ENCODE data around the gene OXT. TPM values are rescaled to one million over a fixed set of nuclear protein-coding genes. Genes with fewer than 3 reads are reported as not detected.
"Not testable (repeated sequence)": the region's sequence is repeated elsewhere in the genome, so short reads cannot be mapped to it uniquely, and the experiment has no call there.

OXT gene
- total RNA-seq, 1 donor from 2014 or later: not detected

DNA sequence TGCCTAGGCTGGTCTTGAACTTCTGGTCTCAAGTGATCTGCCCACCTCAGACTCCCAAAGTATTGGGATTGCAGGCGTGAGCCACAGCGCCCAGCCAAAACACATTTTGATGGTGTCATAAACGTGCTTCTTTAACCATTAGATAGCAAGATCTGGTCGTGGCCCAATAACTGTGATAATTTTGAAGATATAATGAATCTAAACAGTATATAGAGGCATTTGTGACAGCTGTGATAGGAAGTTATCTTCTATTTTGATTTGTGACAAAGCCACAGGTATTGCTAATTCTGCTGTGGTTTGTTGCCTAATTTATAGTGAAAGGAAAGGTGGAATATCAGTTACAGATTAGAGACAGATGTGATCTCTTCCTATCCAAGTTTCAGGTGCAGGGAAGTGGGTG, 695 bp upstream of the OXT start:
- H3K9me3 Mint-ChIP-seq (ENCODE audit: unreplicated experiment): no peaks in the 10 kb centered on the region
- no peak overlapping the region for H3K4me3 Mint-ChIP-seq (ENCODE audit: unreplicated experiment)
- H3K36me3 Mint-ChIP-seq (ENCODE audit: unreplicated experiment): no peaks in the 10 kb centered on the region
- H3K4me1 Mint-ChIP-seq (ENCODE audit: unreplicated experiment): no peaks in the 10 kb centered on the region
- no peak overlapping the region for H3K27ac Mint-ChIP-seq (ENCODE audit: unreplicated experiment)
- no peak for DNase-seq (ENCODE audit: extremely low spot score, unreplicated experiment)
- TF ChIP-seq, protein P1, sequence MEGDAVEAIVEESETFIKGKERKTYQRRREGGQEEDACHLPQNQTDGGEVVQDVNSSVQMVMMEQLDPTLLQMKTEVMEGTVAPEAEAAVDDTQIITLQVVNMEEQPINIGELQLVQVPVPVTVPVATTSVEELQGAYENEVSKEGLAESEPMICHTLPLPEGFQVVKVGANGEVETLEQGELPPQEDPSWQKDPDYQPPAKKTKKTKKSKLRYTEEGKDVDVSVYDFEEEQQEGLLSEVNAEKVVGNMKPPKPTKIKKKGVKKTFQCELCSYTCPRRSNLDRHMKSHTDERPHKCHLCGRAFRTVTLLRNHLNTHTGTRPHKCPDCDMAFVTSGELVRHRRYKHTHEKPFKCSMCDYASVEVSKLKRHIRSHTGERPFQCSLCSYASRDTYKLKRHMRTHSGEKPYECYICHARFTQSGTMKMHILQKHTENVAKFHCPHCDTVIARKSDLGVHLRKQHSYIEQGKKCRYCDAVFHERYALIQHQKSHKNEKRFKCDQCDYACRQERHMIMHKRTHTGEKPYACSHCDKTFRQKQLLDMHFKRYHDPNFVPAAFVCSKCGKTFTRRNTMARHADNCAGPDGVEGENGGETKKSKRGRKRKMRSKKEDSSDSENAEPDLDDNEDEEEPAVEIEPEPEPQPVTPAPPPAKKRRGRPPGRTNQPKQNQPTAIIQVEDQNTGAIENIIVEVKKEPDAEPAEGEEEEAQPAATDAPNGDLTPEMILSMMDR (IDR thresholded peaks at IDR 0.05): no peak
- peaks cover 11% of the 10 kb centered on the region for H3K27me3 Mint-ChIP-seq (ENCODE audit: unreplicated experiment)

DNA sequence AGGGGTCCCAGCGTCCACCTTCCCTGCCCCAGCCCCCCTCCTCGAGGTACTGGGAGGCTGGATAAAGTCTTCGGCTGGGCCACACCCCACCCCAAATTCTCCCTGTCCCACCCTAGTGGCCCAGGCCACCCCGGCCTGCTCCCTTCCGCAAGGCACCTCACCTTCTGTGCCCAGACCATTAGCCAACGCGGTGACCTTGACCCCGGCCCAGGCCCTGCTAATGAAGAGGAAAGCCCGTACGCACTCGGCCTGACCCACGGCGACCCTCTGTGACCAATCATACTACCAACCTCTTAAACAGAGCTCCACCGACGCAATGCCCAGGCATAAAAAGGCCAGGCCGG, 182 bp upstream of the OXT start:
- peaks cover 12% of the 10 kb centered on the region for H3K27me3 Mint-ChIP-seq (ENCODE audit: unreplicated experiment)
- TF ChIP-seq, protein P1 (IDR thresholded peaks at IDR 0.05): no peak
- no peaks in the 10 kb centered on the region for H3K4me1 Mint-ChIP-seq (ENCODE audit: unreplicated experiment)
- no peak overlapping the region for H3K4me3 Mint-ChIP-seq (ENCODE audit: unreplicated experiment)
- DNase-seq (ENCODE audit: extremely low spot score, unreplicated experiment): no peak
- no peaks in the 10 kb centered on the region for H3K36me3 Mint-ChIP-seq (ENCODE audit: unreplicated experiment)
- H3K27ac Mint-ChIP-seq (ENCODE audit: unreplicated experiment): no peak overlapping the region
- no peaks in the 10 kb centered on the region for H3K9me3 Mint-ChIP-seq (ENCODE audit: unreplicated experiment)

DNA sequence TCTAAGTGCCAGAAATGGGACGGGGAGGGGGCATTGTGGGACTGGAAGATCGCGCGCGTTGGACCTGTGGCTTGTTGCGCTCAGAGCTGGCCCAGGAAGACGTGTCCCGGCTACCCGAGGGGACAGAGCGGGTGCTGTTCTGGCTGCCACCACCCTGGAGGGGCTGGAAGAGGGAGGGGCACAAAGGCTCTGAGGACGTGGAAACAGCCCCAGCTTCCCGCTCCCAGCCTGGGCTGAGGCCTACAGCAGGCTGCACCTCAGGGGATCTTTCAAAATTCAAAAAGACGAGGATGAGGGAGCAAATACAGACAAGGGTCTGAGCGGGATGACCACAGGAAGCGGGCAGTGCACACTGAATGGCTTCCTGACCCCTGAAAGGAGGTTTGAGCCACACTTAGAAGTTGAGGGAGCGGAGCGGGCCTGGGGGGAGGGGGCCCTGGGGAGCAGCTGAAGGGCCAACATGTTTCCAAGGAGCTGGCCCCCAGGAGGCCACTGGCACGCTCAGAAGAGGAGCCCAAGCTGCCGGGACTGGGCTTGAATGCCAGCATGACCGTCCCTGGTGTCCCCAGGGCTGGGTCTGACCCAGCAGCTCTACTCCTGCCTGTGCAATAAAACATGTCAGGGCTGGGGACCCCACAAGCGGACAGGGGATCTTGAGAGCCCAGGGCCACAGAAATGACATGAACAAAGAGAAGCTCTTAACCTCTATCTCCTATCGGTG, 1.3 kb downstream of the OXT start:
- no peak for DNase-seq (ENCODE audit: extremely low spot score, unreplicated experiment)
- TF ChIP-seq, protein P1 (IDR thresholded peaks at IDR 0.05): no peak
- Mint-ChIP-seq H3K4me1 (ENCODE audit: unreplicated experiment) (no peaks in the 10 kb centered on the region), H3K9me3 (ENCODE audit: unreplicated experiment) (no peaks in the 10 kb centered on the region), H3K27ac (ENCODE audit: unreplicated experiment) (no peak overlapping the region), H3K36me3 (ENCODE audit: unreplicated experiment) (no peaks in the 10 kb centered on the region), H3K27me3 (ENCODE audit: unreplicated experiment) (peaks cover 7% of the 10 kb centered on the region), H3K4me3 (ENCODE audit: unreplicated experiment) (no peak overlapping the region)

DNA sequence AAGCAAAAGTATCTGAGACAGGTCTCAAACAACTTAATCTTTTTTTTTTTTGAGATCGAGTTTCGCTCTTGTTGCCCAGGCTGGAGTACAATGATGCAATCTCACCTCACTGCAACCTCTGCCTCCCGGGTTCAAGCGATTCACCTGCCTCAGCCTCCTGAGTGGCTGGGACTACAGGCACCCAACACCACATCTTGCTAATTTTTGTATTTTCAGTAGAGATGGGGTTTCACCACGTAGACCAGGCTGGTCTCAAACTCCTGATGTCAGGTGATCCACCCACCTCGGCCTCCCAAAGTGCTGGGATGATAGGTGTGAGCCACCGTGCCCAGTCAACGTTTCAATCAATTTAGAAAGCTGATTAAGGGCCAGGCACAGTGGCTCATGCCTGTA, 1.8 kb downstream of the OXT start:
- not testable (repeated sequence) for H3K4me3 Mint-ChIP-seq (ENCODE audit: unreplicated experiment); DNase-seq (ENCODE audit: extremely low spot score, unreplicated experiment); H3K27ac Mint-ChIP-seq (ENCODE audit: unreplicated experiment); H3K27me3 Mint-ChIP-seq (ENCODE audit: unreplicated experiment); H3K9me3 Mint-ChIP-seq (ENCODE audit: unreplicated experiment); H3K4me1 Mint-ChIP-seq (ENCODE audit: unreplicated experiment); H3K36me3 Mint-ChIP-seq (ENCODE audit: unreplicated experiment)

DNA sequence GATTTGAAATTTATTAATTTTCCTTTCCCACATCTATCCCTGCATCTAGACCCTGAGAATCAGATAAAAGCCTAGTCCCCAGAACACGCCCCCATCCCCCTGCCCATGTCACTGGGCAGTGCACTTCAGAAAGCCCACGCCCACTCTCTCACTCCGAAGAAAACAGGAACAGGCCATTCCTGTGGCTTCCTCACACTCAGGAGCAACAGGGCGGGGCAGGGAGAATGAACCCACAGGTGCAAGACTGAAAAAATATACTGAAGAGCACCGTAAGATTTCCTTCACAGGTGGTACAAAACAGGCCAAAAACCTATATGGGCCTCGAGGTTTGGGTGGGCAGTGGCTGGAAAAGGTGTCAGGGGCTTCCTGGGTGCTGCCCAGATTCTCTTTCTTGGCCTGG, 3.4 kb downstream of the OXT start:
- TF ChIP-seq, protein P1 (IDR thresholded peaks at IDR 0.05): no peak
- Mint-ChIP-seq H3K27me3 (ENCODE audit: unreplicated experiment) (peaks cover 21% of the 10 kb centered on the region), H3K4me1 (ENCODE audit: unreplicated experiment) (no peaks in the 10 kb centered on the region), H3K9me3 (ENCODE audit: unreplicated experiment) (no peaks in the 10 kb centered on the region), H3K27ac (ENCODE audit: unreplicated experiment) (no peak overlapping the region), H3K4me3 (ENCODE audit: unreplicated experiment) (no peak overlapping the region), H3K36me3 (ENCODE audit: unreplicated experiment) (no peaks in the 10 kb centered on the region)
- DNase-seq (ENCODE audit: extremely low spot score, unreplicated experiment): no peak

DNA sequence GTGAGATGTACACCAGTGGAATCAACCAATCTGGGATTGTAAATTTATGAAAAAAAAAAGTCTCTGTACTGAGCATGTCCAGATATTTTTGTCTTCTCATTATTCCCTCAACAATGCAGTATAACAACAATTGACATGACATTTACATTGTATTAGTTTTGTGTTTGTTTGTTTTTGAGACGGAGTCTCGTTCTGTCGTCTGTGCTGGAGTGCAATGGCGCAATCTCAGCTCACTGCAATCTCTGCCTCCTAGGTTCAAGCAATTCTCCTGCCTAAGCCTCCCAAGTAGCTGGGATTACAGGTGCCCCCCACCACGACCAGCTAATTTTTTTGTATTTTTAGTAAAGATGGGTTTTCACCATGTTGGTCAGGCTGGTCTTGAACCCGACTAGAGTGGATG, 3.9 kb downstream of the OXT start:
- not testable (repeated sequence) for H3K9me3 Mint-ChIP-seq (ENCODE audit: unreplicated experiment); H3K4me3 Mint-ChIP-seq (ENCODE audit: unreplicated experiment); H3K36me3 Mint-ChIP-seq (ENCODE audit: unreplicated experiment); H3K4me1 Mint-ChIP-seq (ENCODE audit: unreplicated experiment); DNase-seq (ENCODE audit: extremely low spot score, unreplicated experiment); H3K27ac Mint-ChIP-seq (ENCODE audit: unreplicated experiment)
- H3K27me3 Mint-ChIP-seq (ENCODE audit: unreplicated experiment): peaks cover 25% of the 10 kb centered on the region
